Smooth muscle cell (in vitro differentiated cells): ENCODE data around the gene DRGX. TPM values are rescaled to one million over a fixed set of nuclear protein-coding genes. Genes with fewer than 3 reads are reported as not detected.

Source experiments
- DNase-seq: peaks from one replicate; lab custom pipeline; 2025; ENCODE audit not compliant: unreplicated experiment; lab: John Stamatoyannopoulos, UW
- H2AFZ ChIP-seq: fragments of 200-600 bp; sonication (generic); 2 replicates; pipeline ENCODE4 v1.6.0; 2016; ENCODE audit warnings: antibody characterized with exemption, low read depth, mild to moderate bottlenecking
- H3F3A ChIP-seq: fragments of 200-600 bp; sonication (generic); 2 replicates; pipeline ENCODE4 v1.6.0; 2017; ENCODE audit warnings: antibody characterized with exemption, low read depth
- H3K27ac ChIP-seq: fragments of 200-600 bp; sonication (generic); 2 replicates; pipeline ENCODE4 v1.5.1; 2016; ENCODE audit warnings: low read depth, mild to moderate bottlenecking
- H3K27me3 ChIP-seq: fragments of 200-600 bp; sonication (generic); 2 replicates; pipeline ENCODE4 v1.6.1; 2016; ENCODE audit warnings: low read depth, mild to moderate bottlenecking
- H3K36me3 ChIP-seq: fragments of 200-600 bp; sonication (generic); 2 replicates; pipeline ENCODE4 v1.5.1; 2016; ENCODE audit warnings: low read depth
- H3K4me1 ChIP-seq: fragments of 200-600 bp; sonication (generic); 2 replicates; pipeline ENCODE4 v1.5.1; 2016; ENCODE audit warnings: low read depth
- H3K4me2 ChIP-seq: fragments of 200-600 bp; sonication (generic); 2 replicates; pipeline ENCODE4 v1.6.0; 2016; ENCODE audit warnings: mild to moderate bottlenecking
- H3K4me3 ChIP-seq: fragments of 200-600 bp; sonication (generic); 2 replicates; pipeline ENCODE4 v1.5.1; 2016; ENCODE audit warnings: mild to moderate bottlenecking
- H3K79me2 ChIP-seq: fragments of 200-600 bp; sonication (generic); 2 replicates; pipeline ENCODE4 v1.6.0; 2016; ENCODE audit warnings: low read depth, mild to moderate bottlenecking
- H3K9ac ChIP-seq: fragments of 200-600 bp; sonication (generic); 2 replicates; pipeline ENCODE4 v1.6.0; 2016; ENCODE audit warnings: low read depth
- H3K9me3 ChIP-seq: fragments of 200-600 bp; sonication (generic); replicated peaks from 2 replicates; pipeline ENCODE4 v1.5.1; 2016; ENCODE audit warnings: low read depth
- H4K20me1 ChIP-seq: fragments of 200-600 bp; sonication (generic); 2 replicates; pipeline ENCODE4 v1.6.0; 2016; ENCODE audit warnings: low read depth
- CTCF ChIP-seq: fragments of 200-600 bp; sonication (generic); IDR thresholded peaks from 2 replicates; pipeline ENCODE4 v1.5.1; 2017; ENCODE audit warnings: borderline replicate concordance, mild to moderate bottlenecking, antibody characterized with exemption; ENCODE audit not compliant: insufficient read depth, poor library complexity, severe bottlenecking
- WGBS: methylation state at CpG from one replicate; pipeline ENCODE4 v1.1.7; 2016; ENCODE audit warnings: low lambda C conversion rate; 5-methylcytosine and 5-hydroxymethylcytosine counted together
- polyA plus RNA-seq: library from polyadenylated mRNA; unstranded; fragments of >200 nt; fragmentation: Nextera tagmentation; extraction: Ambion mirVana; gene quantifications from 2 replicates; pipeline ENCODE4 v1.2.1, GENCODE V29; 2016
- total RNA-seq: library from RNA; depleted of rRNA; stranded (reverse); fragments of >200 nt; gene quantifications from 2 replicates; pipeline ENCODE4 v1.2.3, GENCODE V29; 2014

Gene DRGX
- total and polyA plus RNA-seq, 2 experiments from 2014 or later = not detected

- no peaks in the 10 kb centered on the region for H3K4me1 ChIP-seq
- H3K27ac ChIP-seq = no peak overlapping the region
- no peaks in the 10 kb centered on the region for H4K20me1 ChIP-seq
- no peak overlapping the region for H3K4me3 ChIP-seq
- no peak overlapping the region for H2AFZ ChIP-seq
- peaks cover 42% of the 10 kb centered on the region for H3K27me3 ChIP-seq
- H3K79me2 ChIP-seq = no peaks in the 10 kb centered on the region
- no peak for TF ChIP-seq CTCF
- H3K36me3 ChIP-seq = no peaks in the 10 kb centered on the region
- WGBS = 95% methylated on average over 5 of the region's 5 CpGs
- DNase-seq = no peak
- H3K9me3 ChIP-seq = no peaks in the 10 kb centered on the region
- H3K9ac ChIP-seq = no peak overlapping the region
- H3F3A ChIP-seq = no peaks in the 10 kb centered on the region
- H3K4me2 ChIP-seq = no peak overlapping the region
These were observed 22.5 kb downstream of the DRGX start for GRCh38 chr10:49373361-49373760.

- Histone ChIP-seq H2AFZ (no peak overlapping the region), H3F3A (no peaks in the 10 kb centered on the region)
These were observed 23.9 kb downstream of the DRGX start for GRCh38 chr10:49371967-49372366.

GRCh38 chr10:49370326-49371100 lies 25.4 kb downstream of the DRGX start:
- Histone ChIP-seq H3K9me3 (no peaks in the 10 kb centered on the region), H3F3A (no peaks in the 10 kb centered on the region), H4K20me1 (no peaks in the 10 kb centered on the region), H3K79me2 (no peaks in the 10 kb centered on the region), H3K27ac (no peak overlapping the region), H3K9ac (no peak overlapping the region), H3K36me3 (no peaks in the 10 kb centered on the region), H3K27me3 (peaks cover 20% of the 10 kb centered on the region), H3K4me3 (no peak overlapping the region), H2AFZ (no peak overlapping the region), H3K4me1 (no peaks in the 10 kb centered on the region), H3K4me2 (no peak overlapping the region)
- TF ChIP-seq CTCF = no peak
- DNase-seq = no peak
- WGBS = 90% methylated on average over 8 of the region's 8 CpGs

More at GRCh38 chr10:49371967-49372366, 23.9 kb downstream of the DRGX start:
- 86% methylated on average over 3 of the region's 3 CpGs for WGBS
- Histone ChIP-seq H3K9me3 (no peaks in the 10 kb centered on the region), H4K20me1 (no peaks in the 10 kb centered on the region), H3K79me2 (no peaks in the 10 kb centered on the region), H3K4me3 (no peak overlapping the region), H3K9ac (no peak overlapping the region), H3K27ac (no peak overlapping the region), H3K4me2 (no peak overlapping the region), H3K36me3 (no peaks in the 10 kb centered on the region), H3K4me1 (no peaks in the 10 kb centered on the region), H3K27me3 (peaks cover 32% of the 10 kb centered on the region)
- no peak for TF ChIP-seq CTCF
- no peak for DNase-seq
